ENCODE measurements around the gene SYT9. TPM values are rescaled to one million over a fixed set of nuclear protein-coding genes. Genes with fewer than 3 reads are reported as not detected.
A peak's percentile ranks its signal among the peaks of the same experiment; 100 is the strongest.

The SYT9 gene
- total and polyA plus RNA-seq, 2 donors (not counting 1 experiment from before 2014, with no cell fraction given) = not detected

GRCh38 chr11:7513234-7514098, 261.8 kb downstream of the SYT9 start, which contains the start of gene PPFIBP2:
Gene PPFIBP2 (plus strand): TSS chr11:7513999. CDS start chr11:7549476, 35,477 bp downstream.
- H3K4me3 Mint-ChIP-seq = peak within 1 kb of the TSS; percentile 97
- WGBS (ENCODE audit: insufficient coverage) = under 1% methylated on average over 79 of the region's 79 CpGs
- CTCF ChIA-PET = interaction anchor here (0.6 to 4.5 kb wide), 22 partner anchors 8 to 174 kb away, joined by 3 to 36 read pairs (median 8); partner anchors contain the start of gene OLFML1

More at GRCh38 chr11:7513234-7514098, 261.8 kb downstream of the SYT9 start, which contains the start of gene PPFIBP2:
- H3K9me3 ChIP-seq (ENCODE audit: control extremely low read depth in 1 of 3, control insufficient read depth in 2 of 3, insufficient read depth in 1 of 3, low read length in 2 of 3) = no peaks in the 10 kb centered on the region
- ATAC-seq (ENCODE audit: low read depth) (peak; percentile 71), DNase-seq (peak; percentile 91)
- H3K79me2 ChIP-seq (ENCODE audit: control insufficient read depth, insufficient read depth, low read length) = peaks cover 73% of the 10 kb centered on the region
- POLR2A ChIA-PET = interaction anchor here (0.6 to 1.6 kb wide), 6 partner anchors 8 to 76 kb away, joined by 3 to 7 read pairs (median 4); no protein-coding TSS in a partner anchor
- peaks cover 48 to 70% of the 10 kb centered on the region in 2 donors for H3K4me1 ChIP-seq (ENCODE audit: control insufficient read depth in 2 of 2, insufficient read depth in 2 of 2, low read length in 2 of 2)
- Mint-ChIP-seq H3K4me1 (peaks cover 39% of the 10 kb centered on the region), H3K27ac (peak within 1 kb of the TSS; percentile 99), H3K9me3 (ENCODE audit: insufficient read depth) (no peaks in the 10 kb centered on the region), H3K27me3 (no peaks in the 10 kb centered on the region)
- intact Hi-C loops (cut with micrococcal nuclease) = loop anchor here (1.0 to 5.0 kb wide), 4 partner anchors 35 to 474 kb away; partner anchors contain the start of gene EIF3F
- peak within 1 kb of the TSS; percentile 100 for H3K9ac ChIP-seq (ENCODE audit: low read length)
- H3K36me3 ChIP-seq (replicated peaks in 1 of 2; ENCODE audit: control extremely low read depth in 1 of 2, control insufficient read depth in 1 of 2, extremely low read depth in 1 of 2, insufficient read depth in 2 of 2, low read length in 1 of 2) = no peaks in the 10 kb centered on the region
- no peaks in the 10 kb centered on the region for H3K27me3 ChIP-seq (replicated peaks in 1 of 4; ENCODE audit: control extremely low read depth in 1 of 4, control insufficient read depth in 3 of 4, insufficient read depth in 4 of 4, low read length in 3 of 4)
- peak within 1 kb of the TSS; percentile 100 for H3K27ac ChIP-seq (ENCODE audit: low read length in 2 of 2)
- H3K4me3 ChIP-seq (ENCODE audit: control extremely low read depth in 1 of 5, extremely low read depth in 1 of 5, insufficient read depth in 1 of 5, low read depth in 2 of 5, low read length in 4 of 5) = peak within 1 kb of the TSS; percentile 83 to 100 (median 97)
- H3K4me2 ChIP-seq (replicated peaks; ENCODE audit: low read depth, low read length, poor library complexity, severe bottlenecking) = peak within 1 kb of the TSS; percentile 96
- peak within 1 kb of the TSS; percentile 89 for H2AFZ ChIP-seq (ENCODE audit: insufficient read depth, low read depth, low read length, poor library complexity, severe bottlenecking)
- no peaks in the 10 kb centered on the region for H4K20me1 ChIP-seq (ENCODE audit: control insufficient read depth, insufficient read depth, low read length, poor library complexity, severe bottlenecking)
- TF ChIP-seq CTCF (IDR thresholded peaks at IDR 0.05) (peak; percentile 83), EZH2 (IDR thresholded peaks at IDR 0.05; ENCODE audit: borderline replicate concordance, insufficient read depth, low read depth, low read length, poor library complexity, severe bottlenecking) (no peak)

Measured in B cell (primary cell).